ENCODE results near the gene ZNF598. TPM values are rescaled to one million over a fixed set of nuclear protein-coding genes. Genes with fewer than 3 reads are reported as not detected.

The ZNF598 gene
- total and polyA plus RNA-seq, 2 of the 13 experiments (the other 11 are each of a cell fraction or from before 2014, with no cell fraction given) = 13.5 to 14.2 TPM

- TF ChIP-seq ATRX (CRISPR knock-in tag; IDR thresholded peaks at IDR 0.05; ENCODE audit: borderline replicate concordance) (no peak), KLF13 (CRISPR knock-in tag; IDR thresholded peaks at IDR 0.05) (no peak), TOPORS (CRISPR knock-in tag; IDR thresholded peaks at IDR 0.05) (no peak), SALL1 (CRISPR knock-in tag; IDR thresholded peaks at IDR 0.05) (peak; percentile 55), ZMYM3 (CRISPR knock-in tag; IDR thresholded peaks at IDR 0.05) (no peak; the same call in 1 of the 2 replicates), SRF (IDR thresholded peaks at IDR 0.05; ENCODE audit: low read depth, low read length) (no peak), ZFYVE20 (CRISPR knock-in tag; IDR thresholded peaks at IDR 0.05; ENCODE audit: borderline replicate concordance, low read depth) (no peak), GATAD1 (CRISPR knock-in tag; IDR thresholded peaks at IDR 0.05) (peak; percentile 81), ZSCAN21 (CRISPR knock-in tag; IDR thresholded peaks at IDR 0.05; ENCODE audit: borderline replicate concordance) (no peak), ZNF12 (CRISPR knock-in tag; IDR thresholded peaks at IDR 0.05) (no peak), CBX5 (CRISPR knock-in tag; IDR thresholded peaks at IDR 0.05; ENCODE audit: borderline replicate concordance) (no peak; the same call in 1 of the 2 replicates), CEBPG (CRISPR knock-in tag; IDR thresholded peaks at IDR 0.05) (no peak; the same call in 1 of the 2 replicates), POGZ (CRISPR knock-in tag; IDR thresholded peaks at IDR 0.05) (no peak; the same call in 1 of the 2 replicates), ZNF629 (CRISPR knock-in tag; conservative IDR thresholded peaks at IDR 0.05) (no peak), SNRNP70 (IDR thresholded peaks at IDR 0.05; ENCODE audit: low read depth, low read length) (no peak), RCOR2 (CRISPR knock-in tag; IDR thresholded peaks at IDR 0.05) (no peak), ZNF224 (CRISPR knock-in tag; IDR thresholded peaks at IDR 0.05) (peak; percentile 70; the same call in 1 of the 2 replicates), ZNF672 (CRISPR knock-in tag; IDR thresholded peaks at IDR 0.05) (no peak), ZNF326 (CRISPR knock-in tag; IDR thresholded peaks at IDR 0.05; ENCODE audit: borderline replicate concordance) (no peak), RBM22 (optimal IDR thresholded peaks at IDR 0.05; ENCODE audit: low read length) (no peak), ZNF205 (CRISPR knock-in tag; IDR thresholded peaks at IDR 0.05) (no peak), ZNF564 (CRISPR knock-in tag; IDR thresholded peaks at IDR 0.05) (no peak)
- TF ChIP-seq, protein P1, sequence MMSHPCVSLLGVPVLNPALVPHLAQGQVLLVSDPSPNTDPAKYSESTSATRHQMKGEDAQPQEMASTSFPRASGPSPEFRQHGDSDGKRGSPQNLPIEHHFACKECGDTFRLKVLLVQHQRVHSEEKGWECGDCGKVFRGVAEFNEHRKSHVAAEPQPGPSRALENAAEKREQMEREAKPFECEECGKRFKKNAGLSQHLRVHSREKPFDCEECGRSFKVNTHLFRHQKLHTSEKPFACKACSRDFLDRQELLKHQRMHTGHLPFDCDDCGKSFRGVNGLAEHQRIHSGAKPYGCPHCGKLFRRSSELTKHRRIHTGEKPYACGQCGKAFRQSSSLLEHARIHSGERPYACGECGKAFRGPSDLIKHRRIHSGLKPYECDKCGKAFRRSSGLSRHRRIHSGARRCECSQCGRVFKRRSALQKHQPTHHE (CRISPR knock-in tag; IDR thresholded peaks at IDR 0.05; ENCODE audit: borderline replicate concordance) = no peak
- TF ChIP-seq, protein P2, sequence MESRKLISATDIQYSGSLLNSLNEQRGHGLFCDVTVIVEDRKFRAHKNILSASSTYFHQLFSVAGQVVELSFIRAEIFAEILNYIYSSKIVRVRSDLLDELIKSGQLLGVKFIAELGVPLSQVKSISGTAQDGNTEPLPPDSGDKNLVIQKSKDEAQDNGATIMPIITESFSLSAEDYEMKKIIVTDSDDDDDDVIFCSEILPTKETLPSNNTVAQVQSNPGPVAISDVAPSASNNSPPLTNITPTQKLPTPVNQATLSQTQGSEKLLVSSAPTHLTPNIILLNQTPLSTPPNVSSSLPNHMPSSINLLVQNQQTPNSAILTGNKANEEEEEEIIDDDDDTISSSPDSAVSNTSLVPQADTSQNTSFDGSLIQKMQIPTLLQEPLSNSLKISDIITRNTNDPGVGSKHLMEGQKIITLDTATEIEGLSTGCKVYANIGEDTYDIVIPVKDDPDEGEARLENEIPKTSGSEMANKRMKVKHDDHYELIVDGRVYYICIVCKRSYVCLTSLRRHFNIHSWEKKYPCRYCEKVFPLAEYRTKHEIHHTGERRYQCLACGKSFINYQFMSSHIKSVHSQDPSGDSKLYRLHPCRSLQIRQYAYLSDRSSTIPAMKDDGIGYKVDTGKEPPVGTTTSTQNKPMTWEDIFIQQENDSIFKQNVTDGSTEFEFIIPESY (CRISPR knock-in tag; IDR thresholded peaks at IDR 0.05) = peak; percentile 82
- TF ChIP-seq, protein P3, sequence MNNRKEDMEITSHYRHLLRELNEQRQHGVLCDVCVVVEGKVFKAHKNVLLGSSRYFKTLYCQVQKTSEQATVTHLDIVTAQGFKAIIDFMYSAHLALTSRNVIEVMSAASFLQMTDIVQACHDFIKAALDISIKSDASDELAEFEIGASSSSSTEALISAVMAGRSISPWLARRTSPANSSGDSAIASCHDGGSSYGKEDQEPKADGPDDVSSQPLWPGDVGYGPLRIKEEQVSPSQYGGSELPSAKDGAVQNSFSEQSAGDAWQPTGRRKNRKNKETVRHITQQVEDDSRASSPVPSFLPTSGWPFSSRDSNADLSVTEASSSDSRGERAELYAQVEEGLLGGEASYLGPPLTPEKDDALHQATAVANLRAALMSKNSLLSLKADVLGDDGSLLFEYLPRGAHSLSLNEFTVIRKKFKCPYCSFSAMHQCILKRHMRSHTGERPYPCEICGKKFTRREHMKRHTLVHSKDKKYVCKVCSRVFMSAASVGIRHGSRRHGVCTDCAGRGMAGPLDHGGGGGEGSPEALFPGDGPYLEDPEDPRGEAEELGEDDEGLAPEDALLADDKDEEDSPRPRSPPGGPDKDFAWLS (CRISPR knock-in tag; IDR thresholded peaks at IDR 0.05; ENCODE audit: borderline replicate concordance) = no peak
- TF ChIP-seq, protein P4, sequence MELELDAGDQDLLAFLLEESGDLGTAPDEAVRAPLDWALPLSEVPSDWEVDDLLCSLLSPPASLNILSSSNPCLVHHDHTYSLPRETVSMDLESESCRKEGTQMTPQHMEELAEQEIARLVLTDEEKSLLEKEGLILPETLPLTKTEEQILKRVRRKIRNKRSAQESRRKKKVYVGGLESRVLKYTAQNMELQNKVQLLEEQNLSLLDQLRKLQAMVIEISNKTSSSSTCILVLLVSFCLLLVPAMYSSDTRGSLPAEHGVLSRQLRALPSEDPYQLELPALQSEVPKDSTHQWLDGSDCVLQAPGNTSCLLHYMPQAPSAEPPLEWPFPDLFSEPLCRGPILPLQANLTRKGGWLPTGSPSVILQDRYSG (CRISPR knock-in tag; IDR thresholded peaks at IDR 0.05) = no peak
These were observed 13.7 kb upstream of the ZNF598 start (continued) for GRCh38 chr16:2023092-2024031.

Data from HepG2 (cell line).